DND-41 (cell line): Measurements from ENCODE around the gene CSAD.
A peak's percentile ranks its signal among the peaks of the same experiment; 100 is the strongest.

Experiments used
- ATAC-seq: fragments of 200-7000 bp; cut with Tn5 transposase; 3 replicates; pipeline ENCODE4 v1.9.1; 2021; ENCODE audit warnings: low read depth; ENCODE audit not compliant: insufficient read depth
- DNase-seq: peaks from one replicate; pipeline ENCODE4 v3.0.0-alpha.2; 2020
- H2AFZ ChIP-seq: 2 replicates; pipeline ENCODE4 v1.6.0; 2012; ENCODE audit warnings: low read depth, low read length
- H3K27ac ChIP-seq: 2 replicates; pipeline ENCODE4 v1.5.1; 2012; ENCODE audit warnings: low read length, inconsistent platforms
- H3K27me3 ChIP-seq: fragments of 200-600 bp; sonication (generic); 2 replicates; pipeline ENCODE4 v1.6.0; 2012; ENCODE audit warnings: low read length, mild to moderate bottlenecking, inconsistent platforms; ENCODE audit not compliant: insufficient read depth, poor library complexity
- H3K36me3 ChIP-seq: 2 replicates; pipeline ENCODE4 v1.5.1; 2012; ENCODE audit warnings: low read length, inconsistent platforms; ENCODE audit not compliant: insufficient read depth
- H3K4me1 ChIP-seq: 2 replicates; pipeline ENCODE4 v1.5.1; 2012; ENCODE audit warnings: mild to moderate bottlenecking, low read length; ENCODE audit not compliant: insufficient read depth
- H3K4me2 ChIP-seq: 2 replicates; pipeline ENCODE4 v1.6.0; 2012; ENCODE audit warnings: mild to moderate bottlenecking, moderate library complexity, low read length, inconsistent platforms; ENCODE audit not compliant: insufficient read depth
- H3K4me3 ChIP-seq, 2 experiments: fragments of 200-600 bp in 1 of 2; shearing (Covaris generic) in 1 of 2; 2 replicates each; pipeline ENCODE4 v1.5.1; 2012 to 2016; ENCODE audit warnings: inconsistent platforms in 2 of 2, low read length in 2 of 2, mild to moderate bottlenecking in 2 of 2, low read depth in 1 of 2, moderate library complexity in 1 of 2
- H3K79me2 ChIP-seq: 2 replicates; pipeline ENCODE4 v1.6.0; 2012; ENCODE audit warnings: low read length, inconsistent platforms; ENCODE audit not compliant: insufficient read depth
- H3K9ac ChIP-seq: 2 replicates; pipeline ENCODE4 v1.6.0; 2012; ENCODE audit warnings: low read depth, mild to moderate bottlenecking, inconsistent platforms, low read length, moderate library complexity
- H3K9me3 ChIP-seq: 2 replicates; pipeline ENCODE4 v1.5.1; 2012; ENCODE audit warnings: low read length, moderate library complexity, mild to moderate bottlenecking, inconsistent platforms; ENCODE audit not compliant: insufficient read depth, severe bottlenecking
- H4K20me1 ChIP-seq: 2 replicates; pipeline ENCODE4 v1.6.0; 2012; ENCODE audit warnings: low read length; ENCODE audit not compliant: insufficient read depth
- EZH2 ChIP-seq: IDR thresholded peaks from 3 replicates; pipeline ENCODE4 v1.6.1; 2012; ENCODE audit warnings: borderline replicate concordance, low read depth, mild to moderate bottlenecking, moderate library complexity, low read length, inconsistent platforms; ENCODE audit not compliant: severe bottlenecking
- TF ChIP-seq, protein P1 (sequence below): IDR thresholded peaks from 2 replicates; pipeline ENCODE4 v1.5.1; 2012; ENCODE audit warnings: borderline replicate concordance, low read length, moderate library complexity, mild to moderate bottlenecking; ENCODE audit not compliant: poor library complexity, severe bottlenecking; ENCODE audit errors: extremely low read depth

The CSAD gene

DNA sequence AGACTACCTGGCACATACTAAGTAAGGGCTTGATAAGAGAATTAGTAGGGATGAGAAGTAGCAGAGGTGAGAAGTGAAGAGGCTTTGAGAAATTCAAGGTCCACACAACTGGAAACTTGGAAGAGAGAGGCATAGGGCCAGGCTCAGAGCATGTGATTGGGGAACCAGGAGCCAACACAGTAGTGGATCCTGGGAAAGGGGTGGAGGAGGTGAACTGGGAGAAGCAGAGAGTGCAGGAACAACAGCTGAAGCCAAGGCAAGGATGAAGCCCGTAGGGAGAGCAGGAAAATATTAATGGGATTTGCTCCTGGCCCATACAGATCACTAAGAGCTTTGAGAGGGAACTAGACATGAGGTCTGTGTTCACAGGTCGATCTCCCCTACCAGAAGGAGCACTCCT is 27.7 kb upstream of the CSAD start:
- Histone ChIP-seq H2AFZ (no peak overlapping the region), H3K27ac (no peak overlapping the region), H3K4me3 (no peak overlapping the region), H3K4me2 (no peak overlapping the region), H3K36me3 (no peaks in the 10 kb centered on the region), H3K79me2 (no peaks in the 10 kb centered on the region), H3K4me1 (peaks cover 12% of the 10 kb centered on the region), H4K20me1 (no peaks in the 10 kb centered on the region), H3K9ac (no peak overlapping the region), H3K9me3 (no peaks in the 10 kb centered on the region), H3K27me3 (peaks cover 4% of the 10 kb centered on the region)
- no peak for ATAC-seq
- TF ChIP-seq, protein P1, sequence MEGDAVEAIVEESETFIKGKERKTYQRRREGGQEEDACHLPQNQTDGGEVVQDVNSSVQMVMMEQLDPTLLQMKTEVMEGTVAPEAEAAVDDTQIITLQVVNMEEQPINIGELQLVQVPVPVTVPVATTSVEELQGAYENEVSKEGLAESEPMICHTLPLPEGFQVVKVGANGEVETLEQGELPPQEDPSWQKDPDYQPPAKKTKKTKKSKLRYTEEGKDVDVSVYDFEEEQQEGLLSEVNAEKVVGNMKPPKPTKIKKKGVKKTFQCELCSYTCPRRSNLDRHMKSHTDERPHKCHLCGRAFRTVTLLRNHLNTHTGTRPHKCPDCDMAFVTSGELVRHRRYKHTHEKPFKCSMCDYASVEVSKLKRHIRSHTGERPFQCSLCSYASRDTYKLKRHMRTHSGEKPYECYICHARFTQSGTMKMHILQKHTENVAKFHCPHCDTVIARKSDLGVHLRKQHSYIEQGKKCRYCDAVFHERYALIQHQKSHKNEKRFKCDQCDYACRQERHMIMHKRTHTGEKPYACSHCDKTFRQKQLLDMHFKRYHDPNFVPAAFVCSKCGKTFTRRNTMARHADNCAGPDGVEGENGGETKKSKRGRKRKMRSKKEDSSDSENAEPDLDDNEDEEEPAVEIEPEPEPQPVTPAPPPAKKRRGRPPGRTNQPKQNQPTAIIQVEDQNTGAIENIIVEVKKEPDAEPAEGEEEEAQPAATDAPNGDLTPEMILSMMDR, result no peak
- no peak for TF ChIP-seq EZH2
- DNase-seq, result no peak

DNA sequence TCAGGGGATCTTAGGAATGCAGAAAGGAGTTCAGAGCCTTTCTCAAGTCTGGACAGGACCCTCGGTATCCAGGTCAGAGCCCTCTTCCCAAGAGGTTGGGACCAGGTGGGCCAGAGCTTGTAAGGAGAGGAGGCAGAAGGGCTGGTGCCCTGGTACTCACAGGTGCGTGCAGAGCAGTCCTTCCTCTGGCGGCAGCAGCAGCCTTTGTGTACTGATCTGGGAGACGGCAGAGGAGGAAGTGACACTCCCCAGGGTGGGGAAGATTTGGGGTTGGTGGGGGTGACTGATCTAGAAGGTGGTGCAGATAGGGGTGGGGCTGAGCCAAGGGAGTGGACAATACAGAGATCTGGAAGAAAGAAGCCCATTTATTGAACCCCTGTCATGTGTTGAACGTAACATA is 26.3 kb upstream of the CSAD start, which contains the start of gene ITGB7:
TSS of gene ITGB7 (minus strand) at position 210 of the 400 bp plus-strand sequence. CDS start 6,808 bp downstream, outside the sequence.
- Histone ChIP-seq H3K27ac (no peak within 1 kb of the TSS), H3K9ac (no peak within 1 kb of the TSS), H3K4me3 (no peak within 1 kb of the TSS), H4K20me1 (no peaks in the 10 kb centered on the region), H2AFZ (no peak within 1 kb of the TSS), H3K9me3 (no peaks in the 10 kb centered on the region), H3K79me2 (no peaks in the 10 kb centered on the region), H3K4me2 (no peak within 1 kb of the TSS), H3K36me3 (no peaks in the 10 kb centered on the region), H3K27me3 (peaks cover 4% of the 10 kb centered on the region), H3K4me1 (peaks cover 8% of the 10 kb centered on the region)
- DNase-seq (peak; percentile 38), ATAC-seq (no peak; the same call in 2 of the 3 replicates)
- TF ChIP-seq, protein P1, result no peak
- TF ChIP-seq EZH2, result no peak

DNA sequence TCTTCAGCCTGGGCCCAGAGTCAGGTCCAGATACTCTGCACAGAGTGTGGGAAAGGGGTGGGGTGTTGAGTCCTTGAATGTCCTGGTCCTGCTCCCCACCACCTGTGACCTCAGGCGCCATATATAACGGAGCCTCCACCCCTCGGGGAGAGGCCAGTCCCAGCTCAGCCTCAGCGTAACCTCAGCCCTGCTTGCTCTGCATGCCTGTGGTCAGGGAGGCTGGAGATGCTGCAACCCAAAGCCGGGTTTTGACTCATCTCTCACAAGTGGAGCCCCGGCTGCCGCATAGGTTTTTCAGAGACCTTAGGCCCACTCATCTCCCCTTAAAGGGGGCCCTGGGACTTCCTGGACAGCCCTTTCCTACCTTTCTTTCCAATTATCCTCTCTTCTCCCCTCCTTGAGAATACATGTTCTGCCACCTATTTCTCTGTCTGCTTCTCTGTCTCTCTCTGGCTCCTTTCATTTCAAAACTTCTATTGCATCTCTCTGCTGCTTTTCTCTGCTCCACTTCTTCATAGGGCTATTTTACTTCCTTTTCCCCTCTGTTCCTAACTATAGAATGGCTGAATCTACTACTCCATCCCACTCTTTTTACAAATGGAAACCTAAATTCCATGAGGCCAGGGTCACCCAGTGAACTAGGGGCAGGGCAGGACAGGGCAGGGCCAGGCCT is 25.2 kb upstream of the CSAD start:
- Histone ChIP-seq H3K27ac (no peak overlapping the region), H3K27me3 (peaks cover 4% of the 10 kb centered on the region), H3K9ac (no peak overlapping the region), H4K20me1 (no peaks in the 10 kb centered on the region), H3K4me3 (no peak overlapping the region), H3K36me3 (no peaks in the 10 kb centered on the region), H3K9me3 (no peaks in the 10 kb centered on the region), H3K4me2 (no peak overlapping the region), H2AFZ (no peak overlapping the region), H3K4me1 (peaks cover 8% of the 10 kb centered on the region), H3K79me2 (no peaks in the 10 kb centered on the region)
- DNase-seq (no peak), ATAC-seq (no peak)
- TF ChIP-seq EZH2, result no peak
- TF ChIP-seq, protein P1, result no peak
